Stimulated activated memory B cell treated with anti-CD40 and anti-IgM and Interleukin-4, amounts not matched to agents 10 μg/mL and 1 μg/mL and 100 μg/mL, for 72 hours (primary cell): ENCODE results near the gene C4orf50.
"Not testable (repeated sequence)": the region's sequence is repeated elsewhere in the genome, so short reads cannot be mapped to it uniquely, and the experiment has no call there.

Source experiments
- ATAC-seq: fragments of 150-1000 bp; cut with Tn5 transposase; 2 replicates; pipeline ENCODE4 v1.10.0; 2021
- H3K27ac Mint-ChIP-seq: one replicate; pipeline ENCODE4 v1.8.0; 2022; ENCODE audit warnings: mild to moderate bottlenecking, mixed read lengths
- H3K27me3 Mint-ChIP-seq: one replicate; pipeline ENCODE4 v1.8.0; 2022; ENCODE audit warnings: mixed read lengths
- H3K36me3 Mint-ChIP-seq: one replicate; pipeline ENCODE4 v1.8.0; 2022; ENCODE audit warnings: mixed read lengths
- H3K4me1 Mint-ChIP-seq: one replicate; pipeline ENCODE4 v1.8.0; 2022; ENCODE audit warnings: mixed read lengths
- H3K4me3 Mint-ChIP-seq: one replicate; pipeline ENCODE4 v1.8.0; 2022; ENCODE audit warnings: mild to moderate bottlenecking, moderate library complexity, mixed read lengths
- H3K9me3 Mint-ChIP-seq: one replicate; pipeline ENCODE4 v1.8.0; 2022; ENCODE audit warnings: mixed read lengths

Gene C4orf50

DNA sequence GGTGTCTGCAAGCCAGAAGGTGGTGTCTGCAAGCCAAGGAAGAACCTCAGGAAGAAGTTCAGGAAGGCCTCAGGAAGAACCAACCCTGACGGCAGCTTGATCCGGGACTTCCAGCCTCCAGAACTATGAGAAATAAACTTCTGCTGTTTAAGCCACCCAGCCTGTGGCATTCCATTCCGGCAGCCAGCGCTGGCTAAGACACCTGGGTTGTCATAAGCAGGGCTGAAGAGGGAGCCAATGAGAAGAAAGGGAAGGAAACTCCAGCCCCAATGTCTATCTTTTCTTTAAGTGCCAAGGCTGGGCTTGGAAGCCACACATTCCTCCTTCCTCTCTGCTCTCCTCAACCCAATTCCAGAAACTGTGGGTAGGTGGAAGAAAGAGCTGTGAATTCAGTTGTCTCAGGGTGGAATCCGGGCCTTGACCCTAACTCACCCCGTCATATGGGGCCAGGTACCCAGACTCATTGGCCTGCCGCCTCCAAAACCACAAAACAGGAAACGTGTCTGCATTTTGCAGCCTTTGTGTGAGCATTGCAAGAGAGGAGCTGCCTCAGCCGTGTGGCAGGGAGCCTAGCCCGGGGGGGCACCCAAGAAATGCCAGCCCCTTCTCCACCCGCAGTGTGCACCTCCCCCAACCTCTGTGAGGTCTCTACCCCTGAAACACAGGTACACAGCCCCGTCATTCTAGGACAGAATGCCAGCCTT lies 152.2 kb downstream of the C4orf50 start:
- no peaks in the 10 kb centered on the region for H3K9me3 Mint-ChIP-seq
- H3K36me3 Mint-ChIP-seq = no peaks in the 10 kb centered on the region
- H3K4me1 Mint-ChIP-seq = no peaks in the 10 kb centered on the region
- peaks cover 42% of the 10 kb centered on the region for H3K27me3 Mint-ChIP-seq
- no peak overlapping the region for H3K27ac Mint-ChIP-seq
- H3K4me3 Mint-ChIP-seq = no peak overlapping the region
- ATAC-seq = no peak

GRCh38 chr4:5863461-5864113 lies 154.6 kb downstream of the C4orf50 start:
- H3K27me3 Mint-ChIP-seq = peaks cover 18% of the 10 kb centered on the region
- no peak overlapping the region for H3K27ac Mint-ChIP-seq
- no peaks in the 10 kb centered on the region for H3K9me3 Mint-ChIP-seq
- H3K36me3 Mint-ChIP-seq = no peaks in the 10 kb centered on the region
- H3K4me3 Mint-ChIP-seq = no peak overlapping the region
- ATAC-seq = no peak
- H3K4me1 Mint-ChIP-seq = no peaks in the 10 kb centered on the region

DNA sequence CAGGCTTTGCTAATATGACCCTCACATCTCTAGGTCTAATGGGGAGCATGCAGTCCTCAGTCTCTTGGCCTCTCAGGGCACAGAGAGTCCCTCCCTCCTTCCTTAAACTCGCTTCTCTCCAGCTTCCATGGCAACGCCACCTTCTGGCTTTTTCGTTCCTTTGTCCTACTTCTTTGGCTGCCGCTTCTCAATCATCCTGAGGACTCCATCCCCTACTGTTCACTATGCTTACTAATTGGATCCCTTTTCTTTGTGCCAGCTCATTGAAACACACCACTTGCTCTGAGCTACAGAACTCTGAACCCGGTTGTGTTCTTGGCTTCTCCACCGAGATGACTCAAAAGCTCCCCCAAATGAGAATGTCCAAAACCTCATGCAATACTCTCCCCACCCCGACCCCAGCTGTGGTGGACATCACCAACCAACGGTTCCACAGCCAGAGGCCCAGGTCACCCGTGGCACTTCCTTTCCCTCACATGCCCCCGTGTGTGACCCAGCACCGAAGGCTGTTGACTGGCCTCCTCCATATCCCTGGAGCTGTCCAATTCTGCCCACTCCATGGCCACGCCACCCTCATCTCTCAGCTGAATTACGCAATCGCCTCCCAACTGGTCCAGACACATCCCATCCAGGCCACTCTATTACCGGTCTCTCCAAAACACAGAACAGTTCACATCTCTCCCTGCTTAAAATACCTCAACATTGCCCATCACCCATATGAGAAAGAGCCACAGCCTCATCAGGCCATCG lies 160.0 kb downstream of the C4orf50 start:
- ATAC-seq = no peak
- no peaks in the 10 kb centered on the region for H3K27me3 Mint-ChIP-seq
- no peaks in the 10 kb centered on the region for H3K36me3 Mint-ChIP-seq

GRCh38 chr4:5857199-5857598 lies 161.0 kb downstream of the C4orf50 start:
- H3K27me3 Mint-ChIP-seq = no peaks in the 10 kb centered on the region
- H3K4me3 Mint-ChIP-seq = no peak overlapping the region
- H3K9me3 Mint-ChIP-seq = no peaks in the 10 kb centered on the region
- no peak for ATAC-seq
- no peaks in the 10 kb centered on the region for H3K36me3 Mint-ChIP-seq
- no peak overlapping the region for H3K27ac Mint-ChIP-seq
- H3K4me1 Mint-ChIP-seq = no peaks in the 10 kb centered on the region

More for the DNA sequence above, 160.0 kb downstream of the C4orf50 start:
- H3K4me3 Mint-ChIP-seq = no peak overlapping the region
- H3K27ac Mint-ChIP-seq = no peak overlapping the region
- no peaks in the 10 kb centered on the region for H3K9me3 Mint-ChIP-seq
- no peaks in the 10 kb centered on the region for H3K4me1 Mint-ChIP-seq

GRCh38 chr4:5856362-5856761 lies 161.9 kb downstream of the C4orf50 start:
- ATAC-seq = not testable (repeated sequence)

GRCh38 chr4:5854929-5855328 lies 163.3 kb downstream of the C4orf50 start:
- Mint-ChIP-seq H3K27me3 (peaks cover 16% of the 10 kb centered on the region), H3K36me3 (no peaks in the 10 kb centered on the region), H3K27ac (no peak overlapping the region), H3K9me3 (no peaks in the 10 kb centered on the region), H3K4me1 (no peaks in the 10 kb centered on the region), H3K4me3 (no peak overlapping the region)
- no peak for ATAC-seq

More at GRCh38 chr4:5856362-5856761, 161.9 kb downstream of the C4orf50 start:
- H3K4me3 Mint-ChIP-seq, H3K27me3 Mint-ChIP-seq, H3K4me1 Mint-ChIP-seq, H3K27ac Mint-ChIP-seq, H3K36me3 Mint-ChIP-seq, H3K9me3 Mint-ChIP-seq: not testable (repeated sequence)

DNA sequence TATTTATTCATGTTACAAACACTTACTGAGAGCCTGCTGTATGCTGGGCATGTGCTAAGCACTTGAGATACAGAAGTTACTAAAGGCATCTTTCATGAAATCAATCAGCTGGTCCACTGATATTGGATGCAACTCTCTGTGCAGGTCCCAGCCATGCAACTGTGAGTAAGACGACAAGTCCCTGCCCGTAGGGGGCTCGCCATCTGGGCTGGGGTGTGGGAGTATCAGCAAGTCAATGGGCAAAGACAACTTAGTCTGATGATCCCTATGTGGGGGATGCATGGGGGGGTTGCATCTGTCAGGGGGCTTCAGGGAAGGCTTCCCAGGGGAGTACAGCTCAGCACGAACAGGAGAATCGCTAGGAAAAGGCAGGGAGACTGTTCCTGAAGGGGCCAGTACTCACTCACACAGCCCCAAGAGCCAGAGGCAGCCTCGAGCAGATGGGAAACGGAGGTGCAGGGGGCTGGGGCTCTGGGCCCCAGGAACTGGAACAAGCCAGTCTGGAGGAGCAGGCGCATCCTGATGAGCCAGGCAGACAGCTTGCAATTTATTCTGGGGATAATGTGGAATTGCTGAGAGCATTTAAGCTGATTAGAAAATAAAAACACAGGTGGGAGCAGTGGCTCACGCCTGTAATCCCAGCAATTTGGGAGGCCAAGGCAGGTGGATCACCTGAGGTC lies 165.6 kb downstream of the C4orf50 start:
- Mint-ChIP-seq H3K27ac (no peak overlapping the region), H3K4me3 (no peak overlapping the region), H3K9me3 (no peaks in the 10 kb centered on the region), H3K27me3 (peaks cover 16% of the 10 kb centered on the region), H3K4me1 (no peaks in the 10 kb centered on the region), H3K36me3 (no peaks in the 10 kb centered on the region)
- no peak for ATAC-seq

DNA sequence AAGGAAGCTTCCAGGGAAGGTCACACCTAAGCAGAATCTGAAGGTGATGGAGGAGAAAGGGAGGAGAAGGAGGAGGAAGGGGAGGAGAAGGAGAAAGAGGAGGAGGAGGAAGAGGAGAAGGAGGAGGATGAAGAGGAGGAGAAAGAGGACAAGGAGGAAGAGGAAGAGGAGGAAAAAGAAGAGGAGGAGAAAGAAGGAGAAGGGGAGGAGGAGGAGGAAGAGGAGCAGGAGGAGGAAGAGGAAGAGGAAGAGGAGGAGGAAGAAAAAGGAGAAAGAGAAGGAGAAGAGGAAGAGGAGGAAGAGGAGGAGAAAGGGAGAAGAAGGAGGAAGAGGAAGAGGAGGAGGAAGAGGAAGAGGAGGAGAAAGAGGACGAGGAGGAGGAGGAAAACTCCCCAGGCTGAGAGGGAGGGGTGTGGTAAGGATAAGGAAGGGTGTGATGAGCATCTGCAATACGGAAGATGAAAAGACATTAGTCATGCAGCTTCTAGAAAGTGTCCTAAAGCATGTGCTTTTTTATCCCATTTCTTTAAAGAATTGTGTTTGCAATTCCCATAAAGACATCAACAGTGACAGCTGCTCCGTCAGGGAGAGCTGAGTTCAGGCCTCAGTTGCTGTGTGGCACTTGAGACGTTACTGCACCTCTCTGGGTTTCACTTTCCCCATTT lies 166.5 kb downstream of the C4orf50 start:
- H3K27ac Mint-ChIP-seq = no peak overlapping the region
- H3K27me3 Mint-ChIP-seq = peaks cover 16% of the 10 kb centered on the region
- no peak overlapping the region for H3K4me3 Mint-ChIP-seq
- no peaks in the 10 kb centered on the region for H3K9me3 Mint-ChIP-seq
- no peaks in the 10 kb centered on the region for H3K36me3 Mint-ChIP-seq
- H3K4me1 Mint-ChIP-seq = no peaks in the 10 kb centered on the region
- no peak for ATAC-seq
